IMR-90 (cell line): ENCODE results near the gene MOCS2. TPM values are rescaled to one million over a fixed set of nuclear protein-coding genes. Genes with fewer than 3 reads are reported as not detected.

ENCODE experiments used
- ATAC-seq: fragments of 200-7000 bp; cut with Tn5 transposase; 2 replicates; pipeline ENCODE4 v1.9.1; 2020; ENCODE audit warnings: low read depth, mild to moderate bottlenecking, moderate library complexity
- BruUV-seq: library from RNA; stranded (reverse); fragments of 400-500 nt; replicated peaks from 2 replicates; lab custom pipeline; 2021; lab: Mats Ljungman, UMichigan
- CTCF ChIA-PET: fragments of 300-600 bp; formaldehyde crosslinking; extraction: SDS; loops from one replicate; lab custom pipeline; 2021; ENCODE audit warnings: antibody characterized with exemption; lab: Yijun Ruan, JAX
- POLR2A ChIA-PET: fragments of 300-600 bp; sonication (Branson Sonifier 250); formaldehyde crosslinking; loops from one replicate; lab custom pipeline; 2022; ENCODE audit warnings: antibody characterized with exemption; ENCODE audit not compliant: unreplicated experiment; lab: Charles Lee
- DNase-seq: peaks from one replicate; pipeline ENCODE4 v3.0.0; 2013
- H2AFZ ChIP-seq: replicated peaks from 2 replicates; pipeline ENCODE3; 2013; ENCODE audit warnings: low read length, mild to moderate bottlenecking; ENCODE audit not compliant: poor library complexity
- H2AK5ac ChIP-seq: 2 replicates; pipeline ENCODE4 v1.6.1; 2013; ENCODE audit warnings: low read depth, low read length, inconsistent platforms
- H2AK9ac ChIP-seq: replicated peaks from 2 replicates; pipeline ENCODE3; 2013; ENCODE audit warnings: mild to moderate bottlenecking, low read depth, low read length, moderate library complexity; ENCODE audit not compliant: poor library complexity
- H2BK120ac ChIP-seq: 2 replicates; pipeline ENCODE4 v1.6.1; 2013; ENCODE audit warnings: low read depth, low read length, inconsistent platforms
- H2BK15ac ChIP-seq: 3 replicates; pipeline ENCODE4 v1.6.1; 2013; ENCODE audit warnings: low read depth, low read length, inconsistent platforms
- H2BK20ac ChIP-seq: 2 replicates; pipeline ENCODE4 v1.6.1; 2013; ENCODE audit warnings: low read depth, mild to moderate bottlenecking, inconsistent platforms, low read length, moderate library complexity
- H2BK5ac ChIP-seq: 2 replicates; pipeline ENCODE4 v1.6.1; 2013; ENCODE audit warnings: mild to moderate bottlenecking, low read depth, low read length, inconsistent platforms; ENCODE audit not compliant: poor library complexity, severe bottlenecking
- H3K14ac ChIP-seq: replicated peaks from 2 replicates; pipeline ENCODE4 v1.6.1; 2013; ENCODE audit warnings: low read depth, low read length, inconsistent platforms
- H3K18ac ChIP-seq: 2 replicates; pipeline ENCODE4 v1.6.1; 2013; ENCODE audit warnings: low read depth, low read length, control low read depth
- H3K23ac ChIP-seq: 2 replicates; pipeline ENCODE4 v1.6.1; 2013; ENCODE audit warnings: low read depth, low read length, inconsistent platforms
- H3K27ac ChIP-seq: 2 replicates; pipeline ENCODE4 v1.5.1; 2013; ENCODE audit warnings: mild to moderate bottlenecking, control low read depth, low read length; ENCODE audit not compliant: insufficient read depth
- H3K27me3 ChIP-seq: 2 replicates; pipeline ENCODE4 v1.6.1; 2013; ENCODE audit warnings: low read length; ENCODE audit not compliant: control insufficient read depth, insufficient read depth
- H3K36me3 ChIP-seq: 2 replicates; pipeline ENCODE4 v1.6.1; 2013; ENCODE audit warnings: low read length, mixed read lengths; ENCODE audit not compliant: control insufficient read depth, insufficient read depth
- H3K4ac ChIP-seq: 2 replicates; pipeline ENCODE4 v1.6.1; 2013; ENCODE audit warnings: low read depth, low read length, inconsistent platforms
- H3K4me1 ChIP-seq: 2 replicates; pipeline ENCODE4 v1.6.1; 2013; ENCODE audit warnings: low read length, mixed read lengths; ENCODE audit not compliant: control insufficient read depth, insufficient read depth
- H3K4me2 ChIP-seq: 2 replicates; pipeline ENCODE4 v1.6.1; 2013; ENCODE audit warnings: low read depth, mild to moderate bottlenecking, control low read depth, low read length, moderate library complexity
- H3K4me3 ChIP-seq: 2 replicates; pipeline ENCODE4 v1.5.1; 2013; ENCODE audit warnings: low read depth, mild to moderate bottlenecking, control low read depth, low read length, moderate library complexity; ENCODE audit not compliant: insufficient read depth
- H3K56ac ChIP-seq: 2 replicates; pipeline ENCODE4 v1.6.1; 2013; ENCODE audit warnings: low read length, inconsistent platforms; ENCODE audit not compliant: insufficient read depth; ENCODE audit errors: extremely low read depth
- H3K79me1 ChIP-seq, 2 experiments: 2 replicates each; pipeline ENCODE4 v1.6.1; 2013; ENCODE audit warnings: low read length in 2 of 2, inconsistent platforms in 1 of 2, low read depth in 1 of 2
- H3K9ac ChIP-seq: 2 replicates; pipeline ENCODE4 v1.6.1; 2013; ENCODE audit warnings: low read depth, low read length, control low read depth
- H3K9me1 ChIP-seq: 2 replicates; pipeline ENCODE4 v1.6.1; 2013; ENCODE audit warnings: low read length, inconsistent platforms; ENCODE audit not compliant: insufficient read depth
- H3K9me3 ChIP-seq: 2 replicates; pipeline ENCODE4 v1.6.1; 2013; ENCODE audit warnings: low read length; ENCODE audit not compliant: control insufficient read depth, insufficient read depth
- H4K20me1 ChIP-seq: 2 replicates; pipeline ENCODE4 v1.6.1; 2013; ENCODE audit warnings: low read length, inconsistent platforms; ENCODE audit not compliant: insufficient read depth
- H4K5ac ChIP-seq: 2 replicates; pipeline ENCODE4 v1.6.1; 2013; ENCODE audit warnings: mild to moderate bottlenecking, low read depth, low read length, control low read depth
- H4K8ac ChIP-seq, 2 experiments: 2 replicates each; pipeline ENCODE4 v1.6.1; 2013; ENCODE audit warnings: low read depth in 2 of 2, low read length in 2 of 2, control low read depth in 1 of 2, inconsistent platforms in 1 of 2
- H4K91ac ChIP-seq: 2 replicates; pipeline ENCODE4 v1.6.1; 2013; ENCODE audit warnings: low read depth, low read length, inconsistent platforms; ENCODE audit not compliant: insufficient read depth
- BHLHE40 ChIP-seq: fragments of 150-350 bp; IDR thresholded peaks from 2 replicates; pipeline ENCODE4 v1.6.1; 2016; ENCODE audit warnings: mild to moderate bottlenecking, low read depth, low read length
- CEBPB ChIP-seq: IDR thresholded peaks from 2 replicates; pipeline ENCODE4 v1.6.1; 2012; ENCODE audit warnings: low read depth, low read length, improper control_type of control experiment
- CHD1 ChIP-seq: IDR thresholded peaks from 2 replicates; pipeline ENCODE4 v1.6.1; 2012; ENCODE audit warnings: low read depth, low read length, improper control_type of control experiment
- FOS ChIP-seq: fragments of 150-350 bp; IDR thresholded peaks from 2 replicates; pipeline ENCODE4 v1.6.1; 2016; ENCODE audit warnings: low read depth, low read length
- MAFK ChIP-seq: IDR thresholded peaks from 2 replicates; pipeline ENCODE4 v1.6.1; 2012; ENCODE audit warnings: low read depth, low read length, improper control_type of control experiment
- MAZ ChIP-seq: IDR thresholded peaks from 2 replicates; pipeline ENCODE4 v1.6.1; 2012; ENCODE audit warnings: low read depth, mild to moderate bottlenecking, low read length, improper control_type of control experiment, moderate library complexity, borderline replicate concordance
- MXI1 ChIP-seq: IDR thresholded peaks from 2 replicates; pipeline ENCODE4 v1.6.1; 2012; ENCODE audit warnings: low read depth, mild to moderate bottlenecking, low read length, moderate library complexity, borderline replicate concordance
- NFE2L2 ChIP-seq: fragments of 150-350 bp; IDR thresholded peaks from 2 replicates; pipeline ENCODE4 v1.6.1; 2016; ENCODE audit warnings: low read depth, mild to moderate bottlenecking, low read length
- POLR2A ChIP-seq: IDR thresholded peaks from 2 replicates; pipeline ENCODE4 v1.6.1; 2012; ENCODE audit warnings: mild to moderate bottlenecking, low read depth, low read length
- RAD21 ChIP-seq: IDR thresholded peaks from 2 replicates; pipeline ENCODE4 v1.6.1; 2012; ENCODE audit warnings: low read length, improper control_type of control experiment
- RCOR1 ChIP-seq: IDR thresholded peaks from 2 replicates; pipeline ENCODE4 v1.6.1; 2012; ENCODE audit warnings: mild to moderate bottlenecking, low read length, improper control_type of control experiment; ENCODE audit not compliant: insufficient replicate concordance
- RFX5 ChIP-seq: IDR thresholded peaks from 2 replicates; pipeline ENCODE4 v1.8.0; 2012; ENCODE audit warnings: low read depth, mild to moderate bottlenecking, low read length, moderate library complexity
- SMC3 ChIP-seq: fragments of 150-350 bp; IDR thresholded peaks from 2 replicates; pipeline ENCODE4 v1.6.1; 2016; ENCODE audit warnings: low read depth, mild to moderate bottlenecking, antibody characterized with exemption, low read length, moderate library complexity
- WGBS, 2 experiments: methylation state at CpG; one replicate each; pipeline versions ENCODE4 v1.1.5 to v1.1.7; 2013; ENCODE audit warnings: missing lambda C conversion rate in 2 of 2; ENCODE audit not compliant: insufficient read length in 1 of 2; ENCODE audit errors: extremely low coverage in 2 of 2; 5-methylcytosine and 5-hydroxymethylcytosine counted together
- dilution Hi-C: fragments of 300-500 bp; cut with HindIII; formaldehyde crosslinking; loops from one replicate; pipeline ENCODE4 v1.14.3; 2018; ENCODE audit warnings: low sequenced_read_pairs; ENCODE audit not compliant: unreplicated experiment
- in situ Hi-C: fragments of 300-500 bp; cut with MboI; formaldehyde crosslinking; loops from 3 replicates; pipeline ENCODE4 v1.14.3; 2019; ENCODE audit warnings: low sequenced_read_pairs, inconsistent platforms, mixed read lengths
- intact Hi-C: fragments of 100-400 bp; cut with micrococcal nuclease; formaldehyde crosslinking; loops from 2 replicates; pipeline ENCODE4 v1.10.0; 2022
- polyA plus RNA-seq, 3 experiments: library from polyadenylated mRNA; depleted of rRNA; stranded (reverse); fragments of >200 nt; gene quantifications; 2 replicates each; pipeline ENCODE4 v1.2.3, GENCODE V29; 2012; ENCODE audit warnings: low replicate concordance in 1 of 3
- total RNA-seq: library from RNA; depleted of rRNA; stranded (reverse); fragments of >200 nt; gene quantifications from 2 replicates; pipeline ENCODE4 v1.2.3, GENCODE V29; 2012
- TF ChIP-seq, protein P1 (sequence below): conservative IDR thresholded peaks from 2 replicates; pipeline ENCODE4 v1.5.1; 2012; ENCODE audit warnings: mild to moderate bottlenecking, low read depth, low read length, improper control_type of control experiment
- TF ChIP-seq, protein P2 (sequence below): fragments of 150-350 bp; IDR thresholded peaks from 2 replicates; pipeline ENCODE4 v1.6.1; 2016; ENCODE audit warnings: low read depth, mild to moderate bottlenecking, low read length, moderate library complexity, borderline replicate concordance
- TF ChIP-seq, protein P3 (sequence below): fragments of 150-350 bp; IDR thresholded peaks from 2 replicates; pipeline ENCODE4 v1.6.1; 2017; ENCODE audit warnings: mild to moderate bottlenecking, antibody characterized with exemption, low read length, low read depth

Gene MOCS2
- total and polyA plus RNA-seq, 2 of the 4 experiments (the other 2 are of a cell fraction): 36.4 to 40.0 TPM

DNA sequence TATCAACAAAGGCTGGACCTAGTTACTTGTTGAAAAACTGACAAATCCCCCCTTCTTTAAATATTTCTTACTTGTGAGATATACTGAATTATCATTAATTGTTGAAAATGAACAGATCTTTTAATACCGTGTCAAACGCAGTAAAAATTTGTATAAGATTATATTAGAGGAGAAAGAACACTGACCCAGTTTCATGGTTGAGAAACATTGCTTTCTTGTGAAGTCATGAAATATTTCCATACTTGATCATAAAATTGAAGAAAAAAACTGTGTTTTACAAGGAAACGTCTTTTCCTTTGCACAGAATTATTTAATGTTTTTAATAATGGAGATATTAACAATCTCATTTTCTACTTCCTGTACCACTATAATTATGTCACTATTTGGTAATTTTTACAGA, 45.8 kb downstream of the MOCS2 start:
- Histone ChIP-seq H2AK5ac (no peak overlapping the region), H3K79me1 (peaks cover 12 to 32% of the 10 kb centered on the region in 2 experiments; a peak in 3 of 4 replicates), H3K4me3 (no peak overlapping the region), H3K4ac (no peak overlapping the region), H3K27me3 (no peaks in the 10 kb centered on the region), H3K36me3 (peaks cover 28% of the 10 kb centered on the region), H3K14ac (no peak overlapping the region), H4K91ac (no peak overlapping the region), H3K9ac (no peak overlapping the region), H4K8ac (no peak overlapping the region), H3K27ac (no peak overlapping the region), H3K56ac (no peak overlapping the region), H2BK120ac (no peak overlapping the region), H3K18ac (no peak overlapping the region), H2BK20ac (no peak overlapping the region), H4K20me1 (no peaks in the 10 kb centered on the region), H3K23ac (no peak overlapping the region), H3K4me1 (peaks cover 3% of the 10 kb centered on the region; the same call in 1 of the 2 replicates), H2BK15ac (no peak overlapping the region), H4K5ac (no peak overlapping the region), H3K9me3 (no peaks in the 10 kb centered on the region), H2AK9ac (no peak overlapping the region), H2BK5ac (no peak overlapping the region), H3K4me2 (no peak overlapping the region), H2AFZ (no peak overlapping the region), H3K9me1 (no peaks in the 10 kb centered on the region)
- no CpG with 5 or more reads among the region's 3 CpGs for WGBS, 2 experiments
- intact Hi-C loops (no loop called here), dilution Hi-C loops (loop anchor here (25.0 kb wide), 1 partner anchor 101 kb away; no protein-coding TSS in a partner anchor), in situ Hi-C loops (no loop called here)
- no peak for TF ChIP-seq RFX5
- TF ChIP-seq NFE2L2: no peak
- no peak for TF ChIP-seq MXI1
- TF ChIP-seq, protein P1, sequence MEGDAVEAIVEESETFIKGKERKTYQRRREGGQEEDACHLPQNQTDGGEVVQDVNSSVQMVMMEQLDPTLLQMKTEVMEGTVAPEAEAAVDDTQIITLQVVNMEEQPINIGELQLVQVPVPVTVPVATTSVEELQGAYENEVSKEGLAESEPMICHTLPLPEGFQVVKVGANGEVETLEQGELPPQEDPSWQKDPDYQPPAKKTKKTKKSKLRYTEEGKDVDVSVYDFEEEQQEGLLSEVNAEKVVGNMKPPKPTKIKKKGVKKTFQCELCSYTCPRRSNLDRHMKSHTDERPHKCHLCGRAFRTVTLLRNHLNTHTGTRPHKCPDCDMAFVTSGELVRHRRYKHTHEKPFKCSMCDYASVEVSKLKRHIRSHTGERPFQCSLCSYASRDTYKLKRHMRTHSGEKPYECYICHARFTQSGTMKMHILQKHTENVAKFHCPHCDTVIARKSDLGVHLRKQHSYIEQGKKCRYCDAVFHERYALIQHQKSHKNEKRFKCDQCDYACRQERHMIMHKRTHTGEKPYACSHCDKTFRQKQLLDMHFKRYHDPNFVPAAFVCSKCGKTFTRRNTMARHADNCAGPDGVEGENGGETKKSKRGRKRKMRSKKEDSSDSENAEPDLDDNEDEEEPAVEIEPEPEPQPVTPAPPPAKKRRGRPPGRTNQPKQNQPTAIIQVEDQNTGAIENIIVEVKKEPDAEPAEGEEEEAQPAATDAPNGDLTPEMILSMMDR: no peak
- no peak for TF ChIP-seq BHLHE40
- no peak for TF ChIP-seq RAD21
- TF ChIP-seq CHD1: no peak
- TF ChIP-seq, protein P2, sequence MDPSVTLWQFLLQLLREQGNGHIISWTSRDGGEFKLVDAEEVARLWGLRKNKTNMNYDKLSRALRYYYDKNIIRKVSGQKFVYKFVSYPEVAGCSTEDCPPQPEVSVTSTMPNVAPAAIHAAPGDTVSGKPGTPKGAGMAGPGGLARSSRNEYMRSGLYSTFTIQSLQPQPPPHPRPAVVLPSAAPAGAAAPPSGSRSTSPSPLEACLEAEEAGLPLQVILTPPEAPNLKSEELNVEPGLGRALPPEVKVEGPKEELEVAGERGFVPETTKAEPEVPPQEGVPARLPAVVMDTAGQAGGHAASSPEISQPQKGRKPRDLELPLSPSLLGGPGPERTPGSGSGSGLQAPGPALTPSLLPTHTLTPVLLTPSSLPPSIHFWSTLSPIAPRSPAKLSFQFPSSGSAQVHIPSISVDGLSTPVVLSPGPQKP: no peak
- no peak for TF ChIP-seq SMC3
- TF ChIP-seq, protein P3, sequence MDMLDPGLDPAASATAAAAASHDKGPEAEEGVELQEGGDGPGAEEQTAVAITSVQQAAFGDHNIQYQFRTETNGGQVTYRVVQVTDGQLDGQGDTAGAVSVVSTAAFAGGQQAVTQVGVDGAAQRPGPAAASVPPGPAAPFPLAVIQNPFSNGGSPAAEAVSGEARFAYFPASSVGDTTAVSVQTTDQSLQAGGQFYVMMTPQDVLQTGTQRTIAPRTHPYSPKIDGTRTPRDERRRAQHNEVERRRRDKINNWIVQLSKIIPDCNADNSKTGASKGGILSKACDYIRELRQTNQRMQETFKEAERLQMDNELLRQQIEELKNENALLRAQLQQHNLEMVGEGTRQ: no peak
- TF ChIP-seq RCOR1: no peak
- TF ChIP-seq MAZ: no peak
- no peak for TF ChIP-seq CEBPB
- TF ChIP-seq MAFK: no peak
- no peak for TF ChIP-seq POLR2A
- no peak for TF ChIP-seq FOS
- DNase-seq: no peak
- ChIA-PET CTCF (interaction anchor here (0.6 kb wide), 1 partner anchor 29 kb away, joined by 6 read pairs; no protein-coding TSS in a partner anchor), POLR2A (no interaction called here)
- BruUV-seq: no TSS peak
- ATAC-seq: no peak
